HepG2 (cell line): ENCODE measurements around the gene PARP1.

Experiments
- EED ChIP-seq: sonication (generic); formaldehyde crosslinking; IDR thresholded peaks from 2 replicates; pipeline ENCODE4 v1.5.0; 2020; ENCODE audit warnings: mild to moderate bottlenecking, missing genetic modification reagents
- JUNB ChIP-seq: sonication (generic); formaldehyde crosslinking; IDR thresholded peaks from 2 replicates; pipeline ENCODE4 v1.8.0; 2022; ENCODE audit warnings: missing genetic modification reagents, mild to moderate bottlenecking, borderline replicate concordance
- POLR2A ChIP-seq, 2 experiments: IDR thresholded peaks; 2 replicates each; pipeline ENCODE4 v1.6.1; 2011; ENCODE audit warnings: low read depth in 2 of 2, low read length in 2 of 2, mild to moderate bottlenecking in 1 of 2, moderate library complexity in 1 of 2; ENCODE audit not compliant: insufficient read depth in 1 of 2
- USF2 ChIP-seq, 2 experiments: sonication (generic) in 1 of 2; formaldehyde crosslinking in 1 of 2; IDR thresholded peaks; 2 replicates each; pipeline versions ENCODE4 v1.5.1 to v1.6.1; 2011 to 2020; ENCODE audit warnings: borderline replicate concordance in 1 of 2, low read depth in 1 of 2, low read length in 1 of 2, mild to moderate bottlenecking in 1 of 2, missing genetic modification reagents in 1 of 2, moderate library complexity in 1 of 2
- TF ChIP-seq, protein P1 (sequence below): IDR thresholded peaks from 2 replicates; pipeline ENCODE4 v1.6.1; 2012; ENCODE audit warnings: inconsistent platforms

GRCh38 chr1:226429858-226430715 is 22.2 kb upstream of the PARP1 start:
- no peak for TF ChIP-seq USF2 (IDR thresholded peaks at IDR 0.05; ENCODE audit: low read depth, low read length)
- TF ChIP-seq USF2 (CRISPR knock-in tag; IDR thresholded peaks at IDR 0.05; ENCODE audit: borderline replicate concordance) = no peak
- TF ChIP-seq JUNB (CRISPR knock-in tag) = no peak
- TF ChIP-seq, protein P1, sequence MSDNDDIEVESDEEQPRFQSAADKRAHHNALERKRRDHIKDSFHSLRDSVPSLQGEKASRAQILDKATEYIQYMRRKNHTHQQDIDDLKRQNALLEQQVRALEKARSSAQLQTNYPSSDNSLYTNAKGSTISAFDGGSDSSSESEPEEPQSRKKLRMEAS = no peak
- no peak for TF ChIP-seq EED (CRISPR knock-in tag)
- TF ChIP-seq POLR2A (IDR thresholded peaks at IDR 0.05; ENCODE audit: insufficient read depth in 1 of 2, low read depth in 2 of 2, low read length in 2 of 2) = no peak
